ENCODE results near the gene RYR1. TPM values are rescaled to one million over a fixed set of nuclear protein-coding genes. Genes with fewer than 3 reads are reported as not detected.
A peak's percentile ranks its signal among the peaks of the same experiment; 100 is the strongest.

RYR1 gene
- total and polyA plus RNA-seq, 2 of the 8 experiments (the other 6 are each of a cell fraction or from before 2014, with no cell fraction given): 5.8 to 11.8 TPM

DNA sequence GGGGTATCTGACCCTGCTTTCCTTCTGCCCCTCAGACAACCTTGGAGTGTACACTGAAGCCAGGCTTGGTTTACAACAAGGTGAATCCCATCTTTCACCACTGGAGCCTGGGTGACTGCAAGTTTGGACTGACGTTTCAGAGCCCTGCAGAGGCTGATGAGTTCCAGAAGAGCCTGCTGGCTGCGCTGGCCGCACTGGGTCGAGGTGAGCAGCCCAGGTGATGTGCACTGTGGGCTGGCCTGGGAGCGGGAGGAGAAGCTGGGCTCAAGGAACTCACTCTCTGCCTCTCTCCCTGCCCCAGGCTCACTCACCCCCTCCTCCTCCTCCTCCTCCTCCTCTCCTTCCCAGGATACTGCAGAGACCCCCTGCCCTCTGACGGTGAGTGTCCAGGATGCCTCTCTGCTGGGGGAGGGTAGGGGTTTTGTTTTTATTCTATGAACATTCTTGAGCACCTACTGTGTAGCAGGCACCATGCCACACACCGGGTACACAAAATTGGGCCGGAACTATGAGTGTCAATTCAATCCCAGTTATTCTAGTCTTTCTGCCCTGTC, 41.5 kb upstream of the RYR1 start:
- Histone ChIP-seq H3K23me2 (ENCODE audit: low read depth, low read length) (peaks cover 12% of the 10 kb centered on the region), H3K27me3 (replicated peaks in 1 of 4; ENCODE audit: control insufficient read depth in 3 of 4, extremely low read depth in 1 of 4, insufficient read depth in 3 of 4, low read length in 3 of 4) (peaks cover 0 to 9% (median under 1%) of the 10 kb centered on the region in 4 experiments; a peak in 4 of 7 replicates), H2BK20ac (ENCODE audit: low read length) (no peak overlapping the region), H4K20me1 (replicated peaks in 1 of 2; ENCODE audit: control insufficient read depth in 1 of 2, insufficient read depth in 2 of 2, low read length in 2 of 2) (peaks cover 0 to 3% of the 10 kb centered on the region in 2 experiments), H3K4me3 (ENCODE audit: extremely low read depth in 1 of 4, insufficient read depth in 2 of 4, low read depth in 3 of 4, low read length in 4 of 4) (no peak overlapping the region), H3K9ac (replicated peaks in 1 of 4; ENCODE audit: extremely low read depth in 1 of 4, low read depth in 3 of 4, low read length in 3 of 4) (no peak overlapping the region), H4K5ac (ENCODE audit: insufficient read length, low read depth, low read length) (no peak overlapping the region), H4K8ac (ENCODE audit: extremely low read depth, insufficient read depth, low read length) (no peak overlapping the region), H3K56ac (replicated peaks; ENCODE audit: insufficient read length, low read depth, low read length) (no peak overlapping the region), H4K91ac (replicated peaks; ENCODE audit: insufficient read length, low read length) (no peak overlapping the region), H2AFZ (ENCODE audit: low read length) (no peak overlapping the region), H3K14ac (ENCODE audit: insufficient read length) (no peak overlapping the region), H3K36me3 (ENCODE audit: control insufficient read depth in 2 of 4, insufficient read depth in 4 of 4, low read length in 3 of 4) (peaks cover 2 to 20% (median 5%) of the 10 kb centered on the region in 4 experiments; a peak in 2 of 8 replicates), H3K4me2 (ENCODE audit: insufficient read depth in 1 of 2, low read depth in 2 of 2, low read length in 2 of 2) (0 out of 4 replicates have a peak overlapping the region, but pooled peaks of 1 of the 2 experiments have one; percentile 5), H2BK12ac (ENCODE audit: low read depth, low read length) (no peak overlapping the region), H3K79me2 (ENCODE audit: control insufficient read depth in 1 of 2, insufficient read depth in 2 of 2, low read length in 2 of 2) (peaks cover 0 to 7% of the 10 kb centered on the region in 2 experiments; a peak in 2 of 4 replicates), H3K9me3 (ENCODE audit: insufficient read depth in 2 of 2, low read depth in 1 of 2, low read length in 1 of 2) (no peaks in the 10 kb centered on the region), H2AK5ac (ENCODE audit: low read depth, low read length) (no peak overlapping the region), H2BK15ac (ENCODE audit: low read length) (no peak overlapping the region), H3K18ac (ENCODE audit: extremely low read depth, low read length) (no peak overlapping the region), H3K4me1 (replicated peaks in 1 of 4; ENCODE audit: control insufficient read depth in 3 of 4, insufficient read depth in 4 of 4, low read length in 3 of 4) (peaks cover 7 to 18% (median 12%) of the 10 kb centered on the region in 4 experiments), H3K23ac (ENCODE audit: insufficient read length) (no peak overlapping the region), H2BK120ac (replicated peaks; ENCODE audit: low read depth, low read length) (no peak overlapping the region), H3K27ac (ENCODE audit: low read depth, low read length) (no peak overlapping the region), H3K4ac (replicated peaks; ENCODE audit: insufficient read length, low read depth, low read length) (no peak overlapping the region), H3K79me1 (ENCODE audit: low read depth, low read length) (peaks cover 4% of the 10 kb centered on the region; the same call in 1 of the 2 replicates), H2BK5ac (ENCODE audit: low read depth, low read length) (no peak overlapping the region; the same call in 1 of the 2 replicates)
- DNase-seq (ENCODE audit: low read depth in 1 of 2, low spot score in 2 of 2): no peak
- CTCF ChIA-PET (ENCODE audit: partially characterized antibody): no interaction called here
- no peak for FAIRE-seq
- POLR2A ChIA-PET (ENCODE audit: partially characterized antibody): no interaction called here
- 79% methylated on average over 8 of the region's 8 CpGs; no CpG with 5 or more reads in 1 of the 2 experiments for WGBS, 2 experiments (ENCODE audit: extremely low coverage in 1 of 2, insufficient coverage in 1 of 2, insufficient read length in 1 of 2, insufficient replicate concordance in 2 of 2, low coverage in 1 of 2, low lambda C conversion rate in 2 of 2, missing lambda C conversion rate in 1 of 2)
- TF ChIP-seq HDAC2 (IDR thresholded peaks at IDR 0.05; ENCODE audit: borderline replicate concordance in 1 of 2, low read depth in 2 of 2, low read length in 2 of 2) (no peak), POU5F1 (IDR thresholded peaks at IDR 0.05; ENCODE audit: low read depth, low read length) (no peak), NANOG (IDR thresholded peaks at IDR 0.05; ENCODE audit: insufficient read depth, low read depth, low read length, poor library complexity, severe bottlenecking) (no peak), CHD1 (IDR thresholded peaks at IDR 0.05; ENCODE audit: low read depth, low read length) (no peak), EGR1 (IDR thresholded peaks at IDR 0.05; ENCODE audit: borderline replicate concordance, low read depth, low read length) (no peak), SRF (IDR thresholded peaks at IDR 0.05; ENCODE audit: low read depth, low read length) (no peak), CREB1 (IDR thresholded peaks at IDR 0.05) (no peak), KDM4A (IDR thresholded peaks at IDR 0.05; ENCODE audit: low read depth, low read length, severe bottlenecking) (no peak), TEAD4 (IDR thresholded peaks at IDR 0.05; ENCODE audit: low read depth, low read length) (no peak), SP4 (IDR thresholded peaks at IDR 0.05; ENCODE audit: low read length) (no peak), CTBP2 (IDR thresholded peaks at IDR 0.05; ENCODE audit: borderline replicate concordance, insufficient read depth, insufficient read length, low read length) (no peak), ATF2 (IDR thresholded peaks at IDR 0.05; ENCODE audit: low read length) (no peak)
